Measurements from ENCODE around the gene PRDX2. TPM values are rescaled to one million over a fixed set of nuclear protein-coding genes. Genes with fewer than 3 reads are reported as not detected.
A peak's percentile ranks its signal among the peaks of the same experiment; 100 is the strongest.

Gene PRDX2
- total RNA-seq, 2 experiments from 2014 or later: 357 to 399 TPM

- ChIA-PET CTCF (ENCODE audit: unreplicated experiment) (no interaction called here), POLR2A (no interaction called here)
- BruUV-seq (replicated peaks): no TSS peak
- Histone ChIP-seq H3K79me2 (ENCODE audit: insufficient read depth, low read depth, low read length) (no peaks in the 10 kb centered on the region), H3K4me3 (ENCODE audit: low read depth, low read length, poor library complexity, severe bottlenecking) (no peak overlapping the region), H2AFZ (ENCODE audit: low read length) (peak overlapping the region; percentile 47; the same call in 1 of the 2 replicates), H3K9me3 (ENCODE audit: low read length) (no peaks in the 10 kb centered on the region), H3K4me2 (ENCODE audit: low read length) (no peak overlapping the region; the same call in 1 of the 2 replicates), H3K9me2 (ENCODE audit: insufficient read depth, low read length) (no peaks in the 10 kb centered on the region), H3K27ac (ENCODE audit: low read depth, low read length, poor library complexity, severe bottlenecking) (peak overlapping the region; percentile 27), H3K4me1 (ENCODE audit: insufficient read depth, low read length, poor library complexity, severe bottlenecking) (peaks cover 71% of the 10 kb centered on the region), H3K36me3 (ENCODE audit: insufficient read depth, low read length) (no peaks in the 10 kb centered on the region), H4K20me1 (ENCODE audit: insufficient read depth, low read length) (no peaks in the 10 kb centered on the region)
- intact Hi-C loops (cut with micrococcal nuclease; ENCODE audit: unreplicated experiment): no loop called here
- no peak for DNase-seq (ENCODE audit: low spot score)
- TF ChIP-seq CTCF (conservative IDR thresholded peaks at IDR 0.05; ENCODE audit: low read length) (no peak), EZH2phosphoT487 (IDR thresholded peaks at IDR 0.05; ENCODE audit: borderline replicate concordance, low read depth, low read length) (no peak)
Observed at GRCh38 chr19:12784871-12785430, 16.6 kb downstream of the PRDX2 start.

- BruUV-seq (replicated peaks): no TSS peak
- intact Hi-C loops (cut with micrococcal nuclease; ENCODE audit: unreplicated experiment): no loop called here
- peak overlapping the region; percentile 47; the same call in 1 of the 2 replicates for H2AFZ ChIP-seq (ENCODE audit: low read length)
- peak overlapping the region; percentile 27 for H3K27ac ChIP-seq (ENCODE audit: low read depth, low read length, poor library complexity, severe bottlenecking)
- no peaks in the 10 kb centered on the region for H3K36me3 ChIP-seq (ENCODE audit: insufficient read depth, low read length)
- POLR2A ChIA-PET: no interaction called here
- CTCF ChIA-PET (ENCODE audit: unreplicated experiment): no interaction called here
- TF ChIP-seq EZH2phosphoT487 (IDR thresholded peaks at IDR 0.05; ENCODE audit: borderline replicate concordance, low read depth, low read length) (no peak), CTCF (conservative IDR thresholded peaks at IDR 0.05; ENCODE audit: low read length) (no peak)
- no peak overlapping the region for H3K4me3 ChIP-seq (ENCODE audit: low read depth, low read length, poor library complexity, severe bottlenecking)
- peak overlapping the region; percentile 67 for H3K4me2 ChIP-seq (ENCODE audit: low read length)
- no peaks in the 10 kb centered on the region for H3K9me2 ChIP-seq (ENCODE audit: insufficient read depth, low read length)
- peak; percentile 14 for DNase-seq (ENCODE audit: low spot score)
- no peaks in the 10 kb centered on the region for H3K9me3 ChIP-seq (ENCODE audit: low read length)
- no peaks in the 10 kb centered on the region for H4K20me1 ChIP-seq (ENCODE audit: insufficient read depth, low read length)
- no peaks in the 10 kb centered on the region for H3K79me2 ChIP-seq (ENCODE audit: insufficient read depth, low read depth, low read length)
- peaks cover 67% of the 10 kb centered on the region for H3K4me1 ChIP-seq (ENCODE audit: insufficient read depth, low read length, poor library complexity, severe bottlenecking)
Observed at GRCh38 chr19:12784394-12784870, 17.2 kb downstream of the PRDX2 start.

GRCh38 chr19:12783849-12784393, 17.7 kb downstream of the PRDX2 start:
- no peaks in the 10 kb centered on the region for H4K20me1 ChIP-seq (ENCODE audit: insufficient read depth, low read length)
- peak overlapping the region; percentile 62 for H3K4me3 ChIP-seq (ENCODE audit: low read depth, low read length, poor library complexity, severe bottlenecking)
- H3K9me3 ChIP-seq (ENCODE audit: low read length): no peaks in the 10 kb centered on the region
- BruUV-seq (replicated peaks): no TSS peak
- POLR2A ChIA-PET: interaction anchor here (0.7 kb wide), 1 partner anchor 9 kb away, joined by 4 read pairs; no protein-coding TSS in a partner anchor
- H3K9me2 ChIP-seq (ENCODE audit: insufficient read depth, low read length): no peaks in the 10 kb centered on the region
- DNase-seq (ENCODE audit: low spot score): no peak
- no peaks in the 10 kb centered on the region for H3K36me3 ChIP-seq (ENCODE audit: insufficient read depth, low read length)
- intact Hi-C loops (cut with micrococcal nuclease; ENCODE audit: unreplicated experiment): no loop called here
- CTCF ChIA-PET (ENCODE audit: unreplicated experiment): interaction anchor here (1.0 kb wide), 1 partner anchor 9 kb away, joined by 3 read pairs; no protein-coding TSS in a partner anchor
- H3K79me2 ChIP-seq (ENCODE audit: insufficient read depth, low read depth, low read length): no peaks in the 10 kb centered on the region
- peak overlapping the region; percentile 27 for H3K27ac ChIP-seq (ENCODE audit: low read depth, low read length, poor library complexity, severe bottlenecking)
- peak overlapping the region; percentile 67 for H3K4me2 ChIP-seq (ENCODE audit: low read length)
- TF ChIP-seq EZH2phosphoT487 (IDR thresholded peaks at IDR 0.05; ENCODE audit: borderline replicate concordance, low read depth, low read length): no peak
- no peak for TF ChIP-seq CTCF (conservative IDR thresholded peaks at IDR 0.05; ENCODE audit: low read length)
- peak overlapping the region; percentile 47; the same call in 1 of the 2 replicates for H2AFZ ChIP-seq (ENCODE audit: low read length)
- H3K4me1 ChIP-seq (ENCODE audit: insufficient read depth, low read length, poor library complexity, severe bottlenecking): peaks cover 67% of the 10 kb centered on the region
